HEK293T (cell line): Measurements from ENCODE around the gene SLC44A3.

Experiments
- CTCF ChIA-PET: fragments of 350-600 bp; formaldehyde crosslinking; extraction: SDS; loops from one replicate; lab custom pipeline; 2021; ENCODE audit warnings: antibody characterized with exemption, inconsistent platforms; lab: Yijun Ruan, JAX
- POLR2A ChIA-PET: fragments of 350-600 bp; formaldehyde crosslinking; extraction: SDS; loops from one replicate; lab custom pipeline; 2020; ENCODE audit warnings: antibody characterized with exemption, inconsistent platforms; lab: Yijun Ruan, JAX
- DNase-seq: peaks from one replicate; pipeline ENCODE4 v3.0.0; 2012; ENCODE audit warnings: mixed read lengths; ENCODE audit errors: extremely low spot score
- ARNT ChIP-seq: fragments of 450-650 bp; IDR thresholded peaks from 2 replicates; pipeline ENCODE4 v1.6.1; 2017; ENCODE audit warnings: mild to moderate bottlenecking
- BHLHE40 ChIP-seq: fragments of 450-650 bp; IDR thresholded peaks from 2 replicates; pipeline ENCODE4 v1.6.1; 2016; ENCODE audit warnings: mild to moderate bottlenecking, moderate library complexity, borderline replicate concordance
- CTBP1 ChIP-seq: fragments of 450-650 bp; IDR thresholded peaks from 2 replicates; pipeline ENCODE4 v1.6.1; 2016; ENCODE audit warnings: borderline replicate concordance
- ELF4 ChIP-seq: fragments of 450-650 bp; IDR thresholded peaks from 2 replicates; pipeline ENCODE4 v1.6.1; 2017; ENCODE audit warnings: antibody characterized with exemption
- FOXA1 ChIP-seq: fragments of 450-650 bp; IDR thresholded peaks from 2 replicates; pipeline ENCODE4 v1.6.1; 2016; ENCODE audit warnings: mild to moderate bottlenecking
- FOXK2 ChIP-seq: fragments of 450-650 bp; IDR thresholded peaks from 2 replicates; pipeline ENCODE4 v1.6.1; 2016; ENCODE audit warnings: mild to moderate bottlenecking
- FOXM1 ChIP-seq: fragments of 450-650 bp; IDR thresholded peaks from 2 replicates; pipeline ENCODE4 v1.6.1; 2017; ENCODE audit warnings: mild to moderate bottlenecking, borderline replicate concordance
- HDGF ChIP-seq: fragments of 450-650 bp; IDR thresholded peaks from 2 replicates; pipeline ENCODE4 v1.6.1; 2017; ENCODE audit warnings: antibody characterized with exemption, borderline replicate concordance
- L3MBTL2 ChIP-seq: fragments of 450-650 bp; conservative IDR thresholded peaks from 2 replicates; pipeline ENCODE4 v1.6.1; 2016; ENCODE audit warnings: mild to moderate bottlenecking
- LEF1 ChIP-seq: fragments of 450-650 bp; IDR thresholded peaks from 2 replicates; pipeline ENCODE4 v1.6.1; 2017; ENCODE audit warnings: mild to moderate bottlenecking, borderline replicate concordance
- NFRKB ChIP-seq: fragments of 450-650 bp; IDR thresholded peaks from 2 replicates; pipeline ENCODE4 v1.6.1; 2016; ENCODE audit warnings: mild to moderate bottlenecking, moderate library complexity
- SP1 ChIP-seq: fragments of 450-650 bp; IDR thresholded peaks from 2 replicates; pipeline ENCODE4 v1.6.1; 2017
- SUZ12 ChIP-seq: fragments of 450-650 bp; IDR thresholded peaks from 2 replicates; pipeline ENCODE4 v1.6.1; 2016; ENCODE audit warnings: mild to moderate bottlenecking
- TARDBP ChIP-seq: fragments of 450-650 bp; IDR thresholded peaks from 2 replicates; pipeline ENCODE4 v1.6.1; 2016
- ZNF384 ChIP-seq: fragments of 450-650 bp; IDR thresholded peaks from 2 replicates; pipeline ENCODE4 v1.6.1; 2016
- TF ChIP-seq, protein P1 (sequence below): fragments of 450-650 bp; IDR thresholded peaks from 2 replicates; pipeline ENCODE4 v1.6.1; 2016

Gene SLC44A3

GRCh38 chr1:94899756-94900155, 79.6 kb downstream of the SLC44A3 start:
- ChIA-PET CTCF (no interaction called here), POLR2A (no interaction called here)
- DNase-seq: no peak
- TF ChIP-seq HDGF: no peak
- TF ChIP-seq FOXK2: no peak
- no peak for TF ChIP-seq TARDBP
- TF ChIP-seq CTBP1: no peak
- no peak for TF ChIP-seq NFRKB
- no peak for TF ChIP-seq ARNT
- no peak for TF ChIP-seq L3MBTL2
- no peak for TF ChIP-seq ELF4
- TF ChIP-seq, protein P1, sequence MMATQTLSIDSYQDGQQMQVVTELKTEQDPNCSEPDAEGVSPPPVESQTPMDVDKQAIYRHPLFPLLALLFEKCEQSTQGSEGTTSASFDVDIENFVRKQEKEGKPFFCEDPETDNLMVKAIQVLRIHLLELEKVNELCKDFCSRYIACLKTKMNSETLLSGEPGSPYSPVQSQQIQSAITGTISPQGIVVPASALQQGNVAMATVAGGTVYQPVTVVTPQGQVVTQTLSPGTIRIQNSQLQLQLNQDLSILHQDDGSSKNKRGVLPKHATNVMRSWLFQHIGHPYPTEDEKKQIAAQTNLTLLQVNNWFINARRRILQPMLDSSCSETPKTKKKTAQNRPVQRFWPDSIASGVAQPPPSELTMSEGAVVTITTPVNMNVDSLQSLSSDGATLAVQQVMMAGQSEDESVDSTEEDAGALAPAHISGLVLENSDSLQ: no peak
- TF ChIP-seq ZNF384: no peak
- TF ChIP-seq SUZ12: no peak
- TF ChIP-seq FOXM1: no peak
- TF ChIP-seq BHLHE40: no peak
- no peak for TF ChIP-seq SP1
- no peak for TF ChIP-seq FOXA1
- TF ChIP-seq LEF1: no peak

DNA sequence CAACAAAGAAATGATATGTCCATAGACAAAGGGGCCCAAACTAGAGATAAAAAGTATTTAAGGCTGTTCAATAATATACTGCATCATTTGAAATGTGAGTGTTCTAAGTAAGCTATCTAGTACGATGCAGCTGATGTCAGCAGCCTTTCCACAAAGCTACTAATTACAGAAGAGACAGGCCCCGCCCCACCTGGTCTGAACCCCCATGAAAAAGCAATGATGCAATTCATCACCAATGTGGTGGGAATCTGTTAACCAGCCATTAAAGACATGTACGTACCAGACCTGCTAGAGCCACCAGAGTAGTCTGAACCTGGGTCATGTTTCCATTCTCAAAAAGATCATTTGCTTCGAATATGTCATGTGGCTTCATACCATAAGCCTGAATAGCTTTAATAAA, 81.7 kb downstream of the SLC44A3 start:
- no peak for TF ChIP-seq FOXA1
- no peak for TF ChIP-seq FOXM1
- TF ChIP-seq TARDBP: no peak
- no peak for TF ChIP-seq BHLHE40
- no peak for TF ChIP-seq ZNF384
- TF ChIP-seq, protein P1: no peak
- TF ChIP-seq ARNT: no peak
- TF ChIP-seq LEF1: no peak
- no peak for TF ChIP-seq L3MBTL2
- no peak for TF ChIP-seq SP1
- TF ChIP-seq SUZ12: no peak
- no peak for TF ChIP-seq NFRKB
- no peak for TF ChIP-seq HDGF
- TF ChIP-seq FOXK2: no peak
- TF ChIP-seq ELF4: no peak
- ChIA-PET CTCF (interaction anchor here (0.8 to 1.4 kb wide), 4 partner anchors 10 to 1941 kb away, joined by 3 to 4 read pairs (median 3); partner anchors contain the start of gene DIPK1A), POLR2A (interaction anchor here (0.8 to 1.5 kb wide), 2 partner anchors 10 to 37 kb away, joined by 3 read pairs; no protein-coding TSS in a partner anchor)
- no peak for DNase-seq

DNA sequence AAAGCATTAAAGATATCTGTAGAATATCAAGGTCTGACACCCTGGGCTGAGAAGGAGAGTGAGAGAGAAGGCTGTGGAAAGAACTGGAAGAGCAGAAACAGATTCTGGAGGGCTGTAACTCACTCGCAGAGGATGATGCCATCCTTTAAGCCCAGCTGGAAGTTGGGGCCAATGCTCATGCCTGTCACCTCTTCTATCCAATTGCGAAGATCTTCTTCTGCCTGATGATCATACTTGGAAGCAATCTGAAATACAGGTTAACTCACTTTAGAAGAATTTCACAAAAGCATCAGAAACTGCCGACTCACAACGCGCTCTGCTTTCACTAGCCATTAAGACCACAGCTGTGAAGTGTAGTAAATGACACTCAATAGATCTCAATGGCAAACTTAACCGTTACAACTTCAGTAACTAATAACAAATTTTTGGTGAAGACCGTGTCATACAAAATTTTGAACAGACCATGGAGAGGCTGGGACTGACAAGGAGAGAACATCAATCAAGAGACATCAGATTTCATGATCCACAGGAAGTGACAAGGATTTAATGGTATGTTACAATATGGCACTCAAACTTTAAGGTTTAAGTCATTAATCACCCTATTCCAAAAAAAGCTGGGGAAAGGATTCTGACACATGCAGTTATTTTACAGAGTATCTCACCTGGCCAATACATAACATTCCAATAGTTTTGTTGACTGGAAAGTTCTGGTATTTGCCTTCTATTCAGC, 83.3 kb downstream of the SLC44A3 start:
- POLR2A ChIA-PET: interaction anchor here (0.6 to 1.5 kb wide), 3 partner anchors 8 to 99 kb away, joined by 3 read pairs; no protein-coding TSS in a partner anchor
- CTCF ChIA-PET: no interaction called here
- no peak for DNase-seq
- TF ChIP-seq L3MBTL2 (no peak), FOXK2 (no peak), LEF1 (no peak), FOXM1 (no peak), TARDBP (no peak)
- TF ChIP-seq, protein P1: peak; percentile 34

- DNase-seq: no peak
- TF ChIP-seq BHLHE40 (no peak), HDGF (no peak), SP1 (no peak), NFRKB (no peak), L3MBTL2 (no peak), SUZ12 (no peak), FOXA1 (no peak), FOXM1 (no peak)
- ChIA-PET CTCF (interaction anchor here (1.0 kb wide), 1 partner anchor 136 kb away, joined by 3 read pairs; no protein-coding TSS in a partner anchor), POLR2A (no interaction called here)
Measured at GRCh38 chr1:94905207-94905606, 85.0 kb downstream of the SLC44A3 start.

- CTCF ChIA-PET: no interaction called here
Measured at GRCh38 chr1:94906382-94906781, 86.2 kb downstream of the SLC44A3 start.

DNA sequence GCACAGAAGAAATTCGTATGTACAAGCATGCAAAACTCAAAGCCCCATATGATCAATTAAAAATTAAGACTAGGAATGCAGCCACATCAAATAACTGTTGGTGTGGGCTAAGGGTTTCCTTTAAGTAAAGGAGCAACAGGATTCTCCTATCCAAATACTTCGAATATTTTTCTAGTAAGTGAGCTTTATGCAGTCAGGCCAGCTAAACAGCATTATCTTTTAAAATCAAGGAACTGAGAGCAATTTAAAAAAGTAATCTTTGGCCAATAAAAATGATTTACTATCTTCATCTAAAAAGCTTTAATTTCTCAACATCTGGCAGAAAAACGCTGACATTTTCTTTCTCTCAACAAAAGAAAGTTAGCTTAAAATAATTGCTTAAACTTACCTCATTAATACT, 87.0 kb downstream of the SLC44A3 start:
- no peak for DNase-seq
- TF ChIP-seq ZNF384: no peak
- TF ChIP-seq SP1: no peak
- no peak for TF ChIP-seq ARNT
- no peak for TF ChIP-seq BHLHE40
- TF ChIP-seq LEF1: no peak
- TF ChIP-seq CTBP1: no peak
- TF ChIP-seq ELF4: no peak
- TF ChIP-seq FOXA1: no peak
- TF ChIP-seq, protein P1: no peak
- TF ChIP-seq NFRKB: no peak
- ChIA-PET CTCF (no interaction called here), POLR2A (no interaction called here)

More at GRCh38 chr1:94906382-94906781, 86.2 kb downstream of the SLC44A3 start:
- DNase-seq: no peak
- POLR2A ChIA-PET: no interaction called here
- TF ChIP-seq BHLHE40: no peak
- no peak for TF ChIP-seq HDGF
- TF ChIP-seq NFRKB: no peak
- no peak for TF ChIP-seq SUZ12
- TF ChIP-seq LEF1: no peak
- TF ChIP-seq L3MBTL2: no peak
